Activated naive CD4-positive, alpha-beta T cell treated with anti-CD3 and anti-CD28 coated beads, Interleukin-2, amount 50 U/mL, for 72 hours (primary cell): ENCODE data around the gene LHX3. TPM values are rescaled to one million over a fixed set of nuclear protein-coding genes. Genes with fewer than 3 reads are reported as not detected.
A peak's percentile ranks its signal among the peaks of the same experiment; 100 is the strongest.

ENCODE experiments used
- ATAC-seq, 2 donors: fragments of 150-1000 bp; cut with Tn5 transposase; 2 replicates each; pipeline ENCODE4 v1.10.0; 2021; ENCODE audit warnings: mild to moderate bottlenecking in 2 of 2, moderate library complexity in 2 of 2
- DNase-seq, 2 donors: peaks; one replicate each; pipeline ENCODE4 v3.0.0; 2021 to 2022; ENCODE audit warnings: low spot score in 2 of 2
- H3K27ac Mint-ChIP-seq, 2 donors: one replicate each; pipeline ENCODE4 v1.8.0; 2022; ENCODE audit warnings: mild to moderate bottlenecking in 2 of 2, mixed read lengths in 2 of 2
- H3K36me3 Mint-ChIP-seq, 2 donors: one replicate each; pipeline ENCODE4 v1.8.0; 2022; ENCODE audit warnings: mixed read lengths in 2 of 2
- H3K9me3 Mint-ChIP-seq, 2 donors: one replicate each; pipeline ENCODE4 v1.8.0; 2022; ENCODE audit warnings: mixed read lengths in 2 of 2
- total RNA-seq, 2 donors: library from RNA; stranded (reverse); gene quantifications; one replicate each; pipeline ENCODE4 v1.2.3, GENCODE V29; 2022

The LHX3 gene
- total RNA-seq, 2 donors from 2014 or later, result 0.08 to 0.11 TPM

DNA sequence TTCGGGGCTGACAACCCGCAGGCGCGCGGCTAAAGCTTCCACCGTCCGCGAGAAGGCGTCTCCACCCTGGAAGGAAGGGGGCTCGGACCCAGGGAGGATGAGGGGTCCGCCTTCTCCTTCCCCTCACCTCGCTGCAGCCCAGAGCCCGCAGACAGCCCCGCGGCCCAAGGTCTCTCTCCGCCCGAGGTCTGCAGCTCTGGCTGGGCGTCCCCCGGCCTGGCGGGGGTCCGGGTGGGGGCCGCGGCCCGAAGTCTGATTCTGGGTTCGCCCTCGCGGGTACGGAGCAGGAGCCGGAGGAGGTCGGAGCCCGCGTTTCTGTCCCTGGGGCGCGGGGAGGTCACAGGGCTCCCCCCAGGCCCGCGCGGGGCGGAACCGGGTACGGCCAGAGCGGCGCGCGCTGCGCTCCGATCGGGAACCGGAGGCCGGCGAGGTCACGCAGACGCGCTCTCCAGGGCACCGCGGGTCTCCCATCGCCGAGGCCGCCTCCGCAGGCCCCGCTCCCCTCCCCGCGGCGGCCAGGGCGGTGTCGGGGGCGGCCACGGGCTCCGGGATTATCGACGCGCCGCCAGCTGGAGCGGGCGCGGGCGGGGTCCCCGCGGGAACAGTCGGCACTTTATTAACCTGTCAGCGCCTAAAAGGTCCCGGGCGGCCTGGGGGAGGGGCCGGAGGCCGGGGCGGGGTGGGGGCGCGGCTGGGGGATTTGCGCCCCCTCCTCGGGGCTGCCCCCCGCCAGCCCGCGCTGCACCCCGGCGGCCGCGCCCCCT, 11.6 kb downstream of the LHX3 start:
- H3K36me3 Mint-ChIP-seq, result no peaks in the 10 kb centered on the region
- ATAC-seq, result no peak
- no peaks in the 10 kb centered on the region for H3K9me3 Mint-ChIP-seq
- DNase-seq, result no peak
- no peak overlapping the region for H3K27ac Mint-ChIP-seq

DNA sequence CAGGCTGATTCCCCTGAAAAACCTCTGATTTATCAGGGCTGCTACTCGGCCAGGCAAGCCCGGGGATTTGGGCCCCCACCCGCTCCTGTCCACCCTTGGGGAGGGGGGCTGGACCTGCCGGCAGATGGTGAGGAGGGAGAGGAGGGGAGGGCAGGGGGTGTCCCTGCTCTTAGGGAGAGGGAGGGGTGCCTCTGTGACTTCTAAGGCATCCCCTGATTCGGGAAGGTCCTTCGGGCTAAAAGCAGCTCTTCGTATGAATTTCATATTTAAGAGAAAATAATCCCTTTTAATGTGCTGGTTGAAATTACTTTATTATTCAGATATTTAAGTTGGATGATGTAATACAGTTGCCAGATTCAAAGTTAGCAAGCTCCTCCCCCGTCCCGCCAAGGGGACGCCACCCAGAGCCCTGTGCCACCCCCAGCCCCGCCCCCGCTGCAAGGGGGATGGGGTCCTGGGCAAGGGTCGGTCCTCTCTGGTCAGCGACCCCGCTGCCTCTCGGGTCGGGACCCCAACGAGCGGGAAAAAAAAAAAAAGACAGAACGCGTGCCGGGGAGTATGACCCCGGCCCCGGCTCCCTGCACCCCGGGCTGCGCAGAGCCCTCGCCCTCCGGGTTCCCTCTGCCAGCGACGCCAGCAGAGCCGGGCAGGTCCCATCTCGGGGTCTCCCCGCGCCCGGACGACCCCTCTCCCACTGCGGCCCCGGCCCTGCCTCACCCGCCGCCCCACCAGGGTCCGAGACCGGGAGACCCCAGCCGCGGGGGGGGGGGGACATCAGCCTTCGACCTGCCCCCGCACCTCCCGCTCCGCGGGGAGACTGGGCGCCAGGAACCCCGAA, 12.4 kb downstream of the LHX3 start:
- no peak for ATAC-seq
- no peak overlapping the region for H3K27ac Mint-ChIP-seq
- DNase-seq, result no peak
- H3K9me3 Mint-ChIP-seq, result no peaks in the 10 kb centered on the region
- no peaks in the 10 kb centered on the region for H3K36me3 Mint-ChIP-seq

DNA sequence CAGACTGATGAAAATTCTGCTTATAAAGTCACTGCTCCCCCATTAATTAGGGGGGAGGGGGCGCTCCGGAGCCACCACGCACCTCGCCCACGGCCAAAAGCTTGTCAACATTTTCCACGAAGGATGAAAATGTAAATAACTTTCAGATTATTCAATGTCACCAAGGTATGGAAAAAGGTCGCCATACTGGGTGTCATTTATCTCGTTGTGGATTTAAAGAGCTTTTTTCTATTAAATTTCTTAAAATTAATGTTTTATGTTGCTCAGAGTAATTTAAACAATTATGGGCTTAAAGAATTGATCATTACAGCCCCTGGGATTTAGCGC, 13.0 kb downstream of the LHX3 start:
- no peak for DNase-seq
- Mint-ChIP-seq H3K27ac (no peak overlapping the region), H3K9me3 (no peaks in the 10 kb centered on the region), H3K36me3 (no peaks in the 10 kb centered on the region)
- no peak for ATAC-seq

DNA sequence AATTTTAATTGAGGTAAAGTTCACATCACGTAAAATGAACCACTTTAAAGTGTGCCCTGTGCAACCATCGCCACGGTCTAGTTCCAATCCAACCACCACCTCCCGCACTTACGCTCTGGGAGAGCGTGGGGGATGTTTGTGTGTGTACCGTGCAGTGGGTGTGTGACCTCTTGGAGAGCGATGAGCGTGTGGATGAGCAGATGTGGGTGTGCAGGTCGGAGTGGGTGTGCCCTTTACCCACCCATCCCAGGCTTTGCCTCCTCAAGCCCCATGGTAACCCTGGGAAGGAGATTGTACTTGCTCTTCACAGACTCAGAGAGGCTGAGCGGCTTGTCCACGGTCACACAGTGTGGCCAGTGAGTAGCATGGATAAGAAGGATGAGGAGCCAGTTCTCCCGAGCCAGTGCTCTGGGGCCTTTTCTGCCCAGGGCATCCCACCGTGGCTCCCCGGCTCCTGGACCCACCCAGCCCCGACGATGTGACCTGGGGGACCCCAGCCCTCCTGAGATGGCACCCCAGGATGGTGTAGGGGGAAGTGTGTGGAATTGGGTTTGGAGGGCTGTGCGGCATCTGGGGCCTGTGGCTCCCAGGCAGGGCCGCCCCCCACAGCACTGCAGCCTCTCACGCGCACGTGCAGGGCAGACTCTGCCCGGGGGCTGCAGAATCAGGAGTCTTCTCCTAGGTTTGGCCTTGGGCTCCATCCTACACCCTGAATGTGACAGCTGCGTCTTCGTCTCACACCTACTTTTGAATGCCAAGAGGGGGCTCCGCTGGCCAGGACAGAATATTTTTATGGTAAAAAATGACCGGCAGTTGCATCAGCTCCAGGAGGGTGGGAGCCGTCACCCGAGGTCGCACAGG, 13.6 kb downstream of the LHX3 start:
- DNase-seq (no peak), ATAC-seq (no peak)
- Mint-ChIP-seq H3K36me3 (no peaks in the 10 kb centered on the region), H3K9me3 (no peaks in the 10 kb centered on the region), H3K27ac (no peak overlapping the region)

DNA sequence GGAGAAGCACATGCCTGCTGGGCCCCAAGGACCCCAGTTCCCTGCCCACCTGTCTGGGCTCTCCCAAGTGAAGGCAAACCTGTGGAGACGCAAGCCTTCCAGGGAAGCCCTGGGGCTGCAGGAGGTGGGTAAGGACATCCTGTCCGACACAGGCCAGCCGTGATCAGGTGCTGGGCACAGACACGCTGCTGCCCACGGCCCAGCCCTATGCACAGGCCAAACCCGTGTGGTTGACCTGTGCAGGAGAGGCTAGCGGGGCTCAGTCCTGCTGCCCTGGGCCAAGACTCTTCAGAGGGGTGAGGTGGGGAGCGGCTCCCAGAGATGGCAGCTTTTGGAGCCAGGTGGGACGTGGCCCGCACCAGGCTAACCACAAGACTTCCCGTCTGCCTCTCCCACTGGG, 14.3 kb downstream of the LHX3 start:
- DNase-seq, result no peak
- Mint-ChIP-seq H3K9me3 (no peaks in the 10 kb centered on the region), H3K27ac (no peak overlapping the region), H3K36me3 (no peaks in the 10 kb centered on the region)
- peak in 1 of 2 donors; percentile 11 for ATAC-seq

DNA sequence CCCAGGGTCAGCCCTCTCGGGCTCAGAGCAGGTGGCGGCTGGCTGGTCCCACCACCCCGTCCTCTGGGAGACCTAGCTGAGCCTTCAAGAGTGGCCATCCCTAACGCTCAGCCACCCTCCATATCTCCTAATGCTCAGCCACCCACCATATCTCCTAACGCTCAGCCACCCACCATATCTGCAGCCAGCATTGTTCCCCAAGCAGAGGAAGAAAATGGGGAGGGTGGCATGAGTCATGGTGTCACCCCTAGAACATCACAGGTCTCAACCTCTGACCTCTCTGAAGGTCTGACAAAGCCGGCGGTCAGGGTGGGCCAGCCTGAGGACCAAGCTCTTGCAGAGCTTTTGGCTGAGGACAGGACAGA, 14.7 kb downstream of the LHX3 start:
- no peak for ATAC-seq
- no peak overlapping the region for H3K27ac Mint-ChIP-seq
- no peaks in the 10 kb centered on the region for H3K9me3 Mint-ChIP-seq
- no peaks in the 10 kb centered on the region for H3K36me3 Mint-ChIP-seq
- DNase-seq, result no peak

DNA sequence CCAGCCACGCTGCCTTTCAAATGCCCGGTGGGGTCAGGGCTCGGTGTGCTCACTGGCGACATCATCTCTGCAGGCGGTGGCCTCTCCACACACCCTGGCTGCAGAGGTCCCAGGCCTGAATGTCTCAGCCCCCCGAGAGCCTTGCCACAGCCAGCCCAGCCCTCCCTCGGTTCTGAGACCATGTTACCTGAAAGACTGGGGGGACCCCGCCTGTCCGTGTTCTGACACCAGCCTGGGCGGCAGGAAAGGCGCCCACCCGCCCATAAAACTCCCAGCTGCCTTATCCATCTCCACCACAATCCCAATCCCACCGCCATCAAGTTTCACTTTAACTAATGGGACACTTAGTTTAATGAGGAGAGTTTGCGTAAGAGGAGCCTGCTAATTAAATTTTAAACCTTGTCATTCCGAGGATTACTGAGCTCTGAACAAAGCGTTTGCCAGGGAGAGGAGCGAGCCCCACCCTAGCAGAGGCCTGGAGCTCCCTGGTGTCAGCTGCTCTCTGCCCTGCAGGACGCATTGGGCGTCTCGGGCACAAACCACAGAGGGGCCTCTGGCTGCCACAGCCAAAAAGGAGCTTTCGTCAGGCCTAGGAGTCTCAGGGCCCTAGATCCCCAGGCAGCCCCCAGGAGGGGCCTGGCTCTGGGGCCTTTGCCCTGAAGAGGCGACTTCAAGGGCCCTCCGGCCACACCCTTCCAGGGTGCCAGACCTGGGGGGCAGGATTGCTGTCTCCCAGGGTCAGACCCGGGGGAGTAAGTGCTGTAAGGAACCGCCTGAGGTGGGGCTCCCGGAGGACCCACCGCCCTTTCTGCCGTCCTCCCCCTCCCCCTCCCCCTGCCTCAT, 15.3 kb downstream of the LHX3 start:
- no peaks in the 10 kb centered on the region for H3K9me3 Mint-ChIP-seq
- DNase-seq (no peak), ATAC-seq (no peak)
- no peaks in the 10 kb centered on the region for H3K36me3 Mint-ChIP-seq
- H3K27ac Mint-ChIP-seq, result no peak overlapping the region

DNA sequence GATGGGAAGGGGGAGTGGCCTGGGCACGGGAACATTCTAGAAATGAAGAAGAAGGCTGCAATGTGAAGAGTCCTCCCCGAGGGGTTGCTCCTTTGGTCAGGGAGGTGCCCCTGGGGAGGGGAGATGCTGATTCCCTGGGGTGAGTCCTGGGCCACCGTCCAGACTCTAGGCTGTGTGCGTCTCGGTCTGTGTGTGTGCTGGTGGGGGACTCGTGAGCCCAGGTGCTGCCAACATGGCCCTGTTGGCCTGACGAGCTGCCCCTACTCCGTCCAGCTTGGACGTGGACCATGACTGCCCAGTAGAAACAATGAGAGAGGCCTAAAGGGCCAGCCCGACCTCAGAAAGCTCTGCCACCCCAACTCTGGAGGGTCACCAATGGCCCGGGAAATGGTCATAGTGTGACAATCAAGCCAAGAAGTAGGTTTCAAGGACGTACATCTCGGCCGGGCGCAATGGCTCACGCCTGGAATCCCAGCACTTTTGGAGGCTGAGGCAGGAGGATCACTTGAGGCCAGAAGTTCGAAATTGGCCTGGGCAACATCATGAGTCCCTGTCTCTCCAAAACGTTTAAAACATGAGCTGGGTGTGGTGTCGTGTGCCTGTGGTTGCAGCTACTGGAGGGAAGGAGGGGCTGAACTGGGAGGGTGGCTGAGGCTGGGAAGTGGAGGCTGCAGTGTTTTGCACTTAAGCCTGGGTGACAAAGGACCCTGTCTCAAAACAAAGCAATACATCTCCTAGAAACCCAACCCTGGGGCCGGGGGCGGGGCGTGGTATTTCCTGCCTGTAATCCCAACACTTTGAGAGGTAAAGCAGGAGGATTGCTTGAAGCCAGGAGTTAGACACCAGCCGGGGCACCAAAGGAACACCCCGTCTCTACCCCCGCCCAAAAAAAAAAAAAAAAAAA, 17.0 kb downstream of the LHX3 start:
- H3K36me3 Mint-ChIP-seq, result no peaks in the 10 kb centered on the region
- no peaks in the 10 kb centered on the region for H3K9me3 Mint-ChIP-seq

DNA sequence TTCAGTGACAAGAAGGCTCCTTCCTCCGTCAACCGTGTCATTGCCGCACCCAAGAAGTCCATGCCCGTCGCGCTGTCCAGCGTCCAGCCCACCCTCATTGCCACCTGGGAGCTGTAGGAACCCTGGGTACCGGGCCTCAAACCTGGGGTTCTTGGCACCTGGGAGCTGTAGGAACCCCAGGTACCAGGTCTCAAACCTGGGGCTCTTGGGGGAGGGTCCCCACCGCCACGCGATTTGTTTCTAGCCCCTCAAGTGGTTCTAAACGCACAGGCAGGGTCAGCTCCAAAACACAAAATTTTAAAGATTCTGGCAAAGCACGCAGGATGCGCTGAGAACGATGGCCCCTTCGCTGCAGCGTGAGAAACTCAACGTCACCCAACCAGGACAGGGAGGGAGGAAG, 17.7 kb downstream of the LHX3 start:
- Mint-ChIP-seq H3K27ac (no peak overlapping the region), H3K36me3 (no peaks in the 10 kb centered on the region), H3K9me3 (no peaks in the 10 kb centered on the region)
- no peak for ATAC-seq
- no peak for DNase-seq

More for the DNA sequence above, 17.0 kb downstream of the LHX3 start:
- ATAC-seq (no peak), DNase-seq (no peak)
- no peak overlapping the region for H3K27ac Mint-ChIP-seq

DNA sequence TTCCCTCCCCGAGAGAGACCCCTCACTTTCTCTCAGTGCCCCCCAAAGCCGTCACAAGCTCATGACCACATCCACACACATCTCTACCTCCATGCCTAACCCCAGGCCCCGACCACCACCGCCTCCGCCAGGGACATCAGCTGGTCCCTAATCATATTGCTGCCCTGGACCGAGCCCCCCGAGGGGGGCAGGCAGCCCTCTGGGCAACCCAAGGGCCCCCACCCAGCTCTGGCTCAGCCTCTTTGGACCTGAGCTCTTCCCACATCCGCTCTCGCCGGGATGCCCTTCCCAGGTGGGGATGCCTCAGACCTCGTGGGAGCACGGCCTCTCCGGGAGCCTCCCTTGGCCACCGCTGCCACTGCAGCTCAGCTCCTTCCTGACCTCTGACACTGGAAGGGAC, 18.5 kb downstream of the LHX3 start:
- Mint-ChIP-seq H3K27ac (no peak overlapping the region), H3K36me3 (no peaks in the 10 kb centered on the region), H3K9me3 (no peaks in the 10 kb centered on the region)
- DNase-seq (no peak), ATAC-seq (no peak)

DNA sequence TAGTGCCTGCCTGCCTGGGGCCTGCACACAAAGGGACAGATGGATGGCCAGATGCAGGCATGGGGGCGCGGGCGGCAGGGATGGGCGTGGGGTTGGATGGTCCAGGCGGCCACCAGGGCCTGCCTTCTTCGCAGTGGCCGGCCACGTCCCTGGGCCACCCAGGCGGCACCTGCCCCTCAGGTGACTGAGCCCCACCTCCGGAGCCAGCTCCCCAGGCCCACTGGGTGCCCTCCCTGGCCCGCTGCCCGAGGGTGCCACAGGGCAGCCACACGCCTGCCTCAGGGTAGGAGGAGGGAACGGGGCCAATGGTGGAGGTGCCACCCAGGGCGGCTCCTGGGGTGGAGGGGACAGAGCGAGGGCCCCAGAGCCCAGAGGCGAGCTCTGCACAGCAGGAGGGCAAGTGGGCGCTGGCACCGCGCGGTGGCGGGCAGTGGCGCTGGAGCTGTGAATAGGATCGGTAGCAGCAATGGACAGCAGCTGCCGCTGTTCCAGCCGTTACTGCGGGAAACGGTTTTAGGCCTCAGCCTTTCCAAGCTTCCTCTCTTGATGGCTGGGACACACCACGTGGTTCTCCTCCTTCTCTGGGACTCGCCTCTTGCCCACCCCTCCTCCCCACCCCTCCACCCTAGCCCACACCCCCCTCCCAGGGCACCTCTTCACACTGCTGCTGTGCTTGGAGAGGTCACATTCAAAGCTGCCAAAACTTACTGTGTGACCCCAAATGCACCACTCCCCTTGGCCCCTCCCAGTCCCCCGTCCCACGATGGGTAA, 19.1 kb downstream of the LHX3 start:
- Mint-ChIP-seq H3K9me3 (no peaks in the 10 kb centered on the region), H3K36me3 (no peaks in the 10 kb centered on the region), H3K27ac (no peak overlapping the region)
- ATAC-seq (no peak), DNase-seq (no peak)

DNA sequence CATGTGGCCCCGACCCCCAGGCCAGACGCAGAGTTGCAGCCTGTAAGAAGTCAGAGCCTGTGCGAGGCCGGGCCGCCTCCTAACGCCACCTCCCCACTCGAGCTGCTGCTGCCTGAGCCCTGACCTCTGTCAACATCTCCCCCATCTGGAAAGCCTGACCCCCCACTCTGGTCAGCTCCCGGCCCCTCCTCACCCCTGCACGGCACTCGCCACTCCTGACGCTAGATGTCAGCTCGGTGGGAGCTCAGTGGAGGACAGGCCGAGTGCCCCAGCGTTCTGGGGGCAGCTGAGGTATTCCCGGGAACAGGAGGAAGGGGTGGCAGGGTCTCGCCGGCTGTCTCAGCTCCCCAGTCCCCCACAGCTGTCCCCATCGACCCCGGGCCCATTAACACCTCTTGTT, 19.9 kb downstream of the LHX3 start:
- no peaks in the 10 kb centered on the region for H3K9me3 Mint-ChIP-seq
- H3K36me3 Mint-ChIP-seq, result no peaks in the 10 kb centered on the region
- ATAC-seq (no peak), DNase-seq (no peak)
- H3K27ac Mint-ChIP-seq, result no peak overlapping the region

DNA sequence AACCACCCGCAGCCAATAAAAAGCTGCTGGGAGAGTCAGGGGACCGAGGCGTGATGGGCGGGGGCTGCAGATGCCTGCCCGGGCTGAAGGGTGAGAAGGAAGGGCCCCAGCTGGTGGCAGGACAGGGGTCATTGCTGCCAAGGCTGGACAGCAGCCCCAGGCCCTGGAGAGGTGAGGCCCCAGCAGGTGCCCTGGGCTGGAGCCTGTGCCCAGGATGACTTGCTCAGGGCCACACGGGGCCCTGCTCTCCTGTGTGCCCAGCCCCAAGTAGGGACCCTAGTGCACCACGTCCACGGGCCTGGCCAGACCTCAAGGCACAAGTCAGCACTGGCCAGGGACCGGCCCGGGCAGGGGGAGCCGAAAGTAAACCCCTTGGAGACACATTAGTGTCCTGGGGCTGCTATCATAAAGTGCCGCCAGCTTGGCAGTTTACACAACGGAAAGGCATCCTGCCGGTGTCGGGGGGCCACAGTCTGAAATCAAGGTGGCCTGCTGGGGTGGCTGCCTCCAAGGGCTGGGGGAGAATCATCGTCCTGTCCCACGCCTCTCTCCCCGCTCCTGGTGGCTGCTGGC, 22.0 kb downstream of the LHX3 start:
- no peak for DNase-seq
- Mint-ChIP-seq H3K9me3 (no peaks in the 10 kb centered on the region), H3K36me3 (no peaks in the 10 kb centered on the region), H3K27ac (no peak overlapping the region)
- no peak for ATAC-seq

DNA sequence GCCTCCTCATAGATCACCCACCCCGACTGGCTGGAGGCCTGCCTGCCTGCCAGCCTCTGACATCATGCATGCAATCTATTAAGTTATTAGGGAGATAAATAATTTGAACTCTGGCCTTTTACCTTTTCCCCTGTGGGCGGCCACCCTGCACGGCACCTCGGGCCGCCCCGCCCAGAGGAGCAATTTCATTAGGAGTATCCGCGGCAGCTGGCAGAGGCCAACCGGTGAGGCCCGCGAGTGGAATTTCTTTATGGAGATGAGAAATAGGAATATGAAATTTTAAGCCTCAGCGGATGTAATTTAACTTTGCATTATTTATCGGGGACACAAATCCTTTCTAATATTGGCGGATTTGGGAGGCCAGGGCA, 22.5 kb downstream of the LHX3 start:
- Mint-ChIP-seq H3K36me3 (no peaks in the 10 kb centered on the region), H3K9me3 (no peaks in the 10 kb centered on the region), H3K27ac (peak overlapping the region in 1 of 2 donors; percentile 29)
- ATAC-seq, result no peak
- no peak for DNase-seq
